AG09309 (cell line): Measurements from ENCODE around the gene GPR61.
A peak's percentile ranks its signal among the peaks of the same experiment; 100 is the strongest.

ENCODE experiments used
- DNase-seq: peaks from one replicate; pipeline ENCODE4 v3.0.0-alpha.2; 2010; ENCODE audit warnings: low read depth
- H3K4me3 ChIP-seq: 2 replicates; pipeline ENCODE4 v1.5.1; 2011; ENCODE audit warnings: mild to moderate bottlenecking, low read depth, low read length, moderate library complexity; ENCODE audit not compliant: control insufficient read depth
- CTCF ChIP-seq: IDR thresholded peaks from 2 replicates; pipeline ENCODE4 v1.5.1; 2011; ENCODE audit warnings: mild to moderate bottlenecking, low read depth, low read length, inconsistent platforms; ENCODE audit not compliant: insufficient read depth, control insufficient read depth; ENCODE audit errors: missing control alignments

Gene GPR61

GRCh38 chr1:109500941-109501381, 38.7 kb upstream of the GPR61 start:
- TF ChIP-seq CTCF = no peak
- no peak overlapping the region for H3K4me3 ChIP-seq
- DNase-seq = peak; percentile 85

DNA sequence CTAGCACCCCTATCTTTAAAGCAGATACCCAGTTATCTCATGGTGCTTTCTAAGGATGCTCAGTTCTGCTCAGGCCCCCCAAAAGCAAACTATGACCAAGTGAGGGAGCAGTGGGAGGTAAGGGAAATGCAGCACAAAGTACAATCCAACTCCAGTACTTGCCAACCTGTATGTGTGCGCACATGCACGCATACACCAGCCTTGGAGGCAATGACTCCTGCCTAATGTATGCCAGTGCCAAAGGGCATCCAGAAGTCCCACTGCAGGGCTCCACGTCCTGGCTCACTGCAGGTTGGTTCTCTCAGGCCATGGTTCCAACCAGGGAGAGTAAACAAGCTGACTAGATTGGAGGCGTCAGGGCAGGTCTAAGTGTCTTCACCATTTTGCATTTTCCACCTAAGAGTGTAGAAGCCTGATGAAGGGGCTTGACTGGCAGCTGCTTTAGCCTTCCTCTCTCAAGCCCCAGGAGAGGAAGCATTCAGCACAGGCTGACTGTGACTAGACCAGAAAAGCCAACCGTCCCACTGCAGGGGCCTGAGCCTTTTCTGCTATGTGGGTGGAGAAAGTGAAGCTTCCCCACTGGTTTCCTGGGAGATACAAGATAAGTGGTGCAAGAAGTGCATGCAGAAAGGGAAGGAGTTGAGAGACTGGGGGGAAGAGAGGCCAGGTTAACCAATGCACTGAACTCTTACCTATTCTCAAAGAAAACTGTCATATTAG, 37.9 kb upstream of the GPR61 start:
- DNase-seq = no peak
- no peak overlapping the region for H3K4me3 ChIP-seq
- TF ChIP-seq CTCF = no peak

DNA sequence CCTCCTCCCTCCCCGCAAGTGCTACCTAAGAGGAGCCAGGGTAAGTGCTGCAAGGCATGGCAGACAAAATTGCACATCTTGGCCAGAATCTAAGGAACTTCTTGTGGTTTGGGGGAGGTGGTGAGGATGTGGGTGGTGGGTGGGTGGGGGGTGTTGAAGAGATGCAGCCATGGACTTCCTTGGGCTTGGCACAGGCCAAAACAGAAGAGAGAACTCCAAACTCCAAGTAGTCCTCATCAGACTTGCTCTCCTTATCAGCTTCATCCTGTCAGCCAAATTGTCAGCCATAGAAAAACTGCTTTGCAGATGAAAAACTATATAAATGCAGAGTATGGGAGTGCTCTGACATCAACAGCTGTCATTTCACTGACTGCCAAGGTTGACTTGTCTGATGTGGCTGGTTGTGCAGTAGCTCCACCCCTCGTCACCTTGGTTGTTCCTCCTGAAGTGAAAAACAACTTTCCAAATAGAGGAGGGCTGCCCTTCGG, 37.3 kb upstream of the GPR61 start:
- H3K4me3 ChIP-seq = no peak overlapping the region
- no peak for DNase-seq
- no peak for TF ChIP-seq CTCF

DNA sequence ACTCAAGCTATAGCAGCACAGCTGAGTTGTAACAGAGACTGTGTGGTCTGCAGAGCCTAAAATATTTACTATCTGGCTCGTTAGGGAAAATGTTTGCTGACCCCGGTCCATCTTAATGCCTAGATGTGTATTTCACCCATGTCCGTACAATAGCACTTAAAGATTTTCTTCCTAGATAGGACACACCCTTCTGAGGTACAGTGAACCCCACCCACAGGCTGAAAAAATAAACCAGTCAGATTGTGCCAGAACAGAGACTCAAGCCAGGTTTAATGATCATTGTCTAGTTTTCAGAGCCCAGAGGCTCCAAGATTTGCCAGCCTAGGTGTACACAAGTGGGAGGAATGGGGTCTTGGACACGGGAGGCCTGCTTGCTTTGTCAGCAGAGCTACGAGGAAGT, 35.7 kb upstream of the GPR61 start:
- DNase-seq = no peak
- H3K4me3 ChIP-seq = no peak overlapping the region
- TF ChIP-seq CTCF = no peak

DNA sequence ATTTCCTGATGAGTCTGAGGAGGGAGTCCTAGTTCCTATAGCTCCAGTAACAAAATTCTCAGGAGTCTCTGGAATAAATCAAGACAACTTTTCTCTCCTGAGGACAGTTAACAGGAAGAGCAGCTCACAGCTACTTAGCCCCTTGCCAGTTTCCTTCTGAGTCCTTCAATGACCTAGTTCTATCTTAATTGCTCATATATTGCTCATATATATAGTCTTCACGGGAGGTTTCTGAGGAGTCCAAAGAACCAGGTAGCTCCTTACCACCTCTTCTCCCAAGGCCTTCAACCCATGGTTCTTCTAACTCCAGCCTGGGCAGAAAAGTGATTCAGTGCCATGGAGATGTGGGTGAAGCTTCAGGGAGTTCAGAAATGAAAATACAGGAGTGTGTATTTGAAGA, 34.7 kb upstream of the GPR61 start:
- H3K4me3 ChIP-seq = no peak overlapping the region
- no peak for TF ChIP-seq CTCF
- no peak for DNase-seq

DNA sequence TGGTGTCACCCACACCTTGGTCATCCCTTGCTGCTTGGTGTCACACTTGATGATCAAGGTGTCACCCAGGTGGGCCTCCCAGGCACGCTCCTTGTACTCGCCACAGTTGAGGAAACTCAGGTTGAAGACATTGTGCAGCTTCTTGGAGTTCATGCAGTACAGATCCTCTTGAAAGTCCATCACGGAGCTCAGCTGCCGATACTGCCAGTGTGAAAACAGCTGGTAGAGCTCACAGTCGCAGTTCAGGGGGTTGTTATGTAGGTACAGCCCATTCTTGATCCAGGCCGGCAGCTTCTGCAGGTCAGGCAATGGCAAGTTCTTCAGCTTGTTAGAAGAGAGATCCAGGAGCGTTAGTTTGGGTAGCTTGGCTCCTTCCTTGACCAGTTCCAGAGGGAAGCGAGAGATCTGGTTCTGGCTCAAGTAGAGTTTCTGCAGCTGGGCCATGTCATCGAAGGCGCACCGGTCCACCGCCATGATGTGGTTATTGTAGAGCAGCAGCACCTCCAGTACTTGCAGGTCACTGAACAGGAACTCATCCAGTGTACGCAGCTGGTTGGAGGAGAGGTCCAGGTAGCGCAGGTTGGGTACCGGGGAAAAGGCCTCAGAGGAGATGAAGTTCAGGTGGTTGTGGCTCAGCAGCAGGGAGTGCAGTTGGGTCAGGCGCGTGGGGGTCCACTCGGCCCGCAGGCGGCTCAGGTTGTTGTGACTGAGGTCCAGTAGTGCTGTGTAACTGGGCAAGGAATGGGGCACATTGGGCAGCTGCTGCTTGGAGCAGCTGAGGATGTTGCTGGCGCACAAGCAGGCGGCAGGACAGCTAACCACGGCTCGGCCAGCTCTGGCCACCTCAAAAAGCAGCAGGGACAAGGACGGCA, 31.4 kb upstream of the GPR61 start:
- H3K4me3 ChIP-seq = no peak overlapping the region
- no peak for TF ChIP-seq CTCF
- DNase-seq = no peak
